Neural progenitor cell (in vitro differentiated cells): Measurements from ENCODE around the gene POLR2E.

Experiments
- EZH2 ChIP-seq: fragments of 200-600 bp; sonication (generic); IDR thresholded peaks from 2 replicates; pipeline ENCODE4 v1.6.1; 2017; ENCODE audit warnings: antibody characterized with exemption, mild to moderate bottlenecking, moderate library complexity
- EZH2phosphoT487 ChIP-seq: fragments of 200-600 bp; sonication (generic); IDR thresholded peaks from 2 replicates; pipeline ENCODE4 v1.6.1; 2017; ENCODE audit warnings: antibody characterized with exemption
- TF ChIP-seq, protein P1 (sequence below): fragments of 200-600 bp; sonication (generic); IDR thresholded peaks from 2 replicates; pipeline ENCODE4 v1.5.1; 2017; ENCODE audit warnings: antibody characterized with exemption, mild to moderate bottlenecking

DNA sequence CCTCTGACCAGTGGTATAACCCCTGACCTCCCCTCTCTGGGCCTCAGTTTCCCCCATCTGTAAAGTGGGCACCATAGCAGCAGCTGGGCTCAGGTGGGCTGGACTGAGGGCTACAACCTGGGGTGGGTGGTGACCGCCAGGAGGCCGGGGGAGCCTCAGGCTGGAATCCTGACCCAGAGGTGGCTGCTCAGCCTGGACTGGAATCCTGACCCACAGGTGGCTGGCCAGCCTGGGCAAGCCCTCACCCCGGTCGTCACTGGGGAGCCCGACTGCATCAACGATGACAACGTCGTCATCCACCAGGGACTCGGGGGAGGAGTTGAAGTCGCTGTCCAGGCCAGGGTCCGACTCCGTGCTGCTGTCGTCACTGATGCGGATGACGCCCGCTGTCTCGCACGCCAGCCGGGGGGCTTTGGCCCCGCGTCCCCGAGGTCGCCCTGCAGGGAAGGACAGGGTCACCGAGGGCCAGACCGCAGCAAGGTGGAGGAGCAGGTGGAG, 18.9 kb upstream of the POLR2E start:
- TF ChIP-seq, protein P1, sequence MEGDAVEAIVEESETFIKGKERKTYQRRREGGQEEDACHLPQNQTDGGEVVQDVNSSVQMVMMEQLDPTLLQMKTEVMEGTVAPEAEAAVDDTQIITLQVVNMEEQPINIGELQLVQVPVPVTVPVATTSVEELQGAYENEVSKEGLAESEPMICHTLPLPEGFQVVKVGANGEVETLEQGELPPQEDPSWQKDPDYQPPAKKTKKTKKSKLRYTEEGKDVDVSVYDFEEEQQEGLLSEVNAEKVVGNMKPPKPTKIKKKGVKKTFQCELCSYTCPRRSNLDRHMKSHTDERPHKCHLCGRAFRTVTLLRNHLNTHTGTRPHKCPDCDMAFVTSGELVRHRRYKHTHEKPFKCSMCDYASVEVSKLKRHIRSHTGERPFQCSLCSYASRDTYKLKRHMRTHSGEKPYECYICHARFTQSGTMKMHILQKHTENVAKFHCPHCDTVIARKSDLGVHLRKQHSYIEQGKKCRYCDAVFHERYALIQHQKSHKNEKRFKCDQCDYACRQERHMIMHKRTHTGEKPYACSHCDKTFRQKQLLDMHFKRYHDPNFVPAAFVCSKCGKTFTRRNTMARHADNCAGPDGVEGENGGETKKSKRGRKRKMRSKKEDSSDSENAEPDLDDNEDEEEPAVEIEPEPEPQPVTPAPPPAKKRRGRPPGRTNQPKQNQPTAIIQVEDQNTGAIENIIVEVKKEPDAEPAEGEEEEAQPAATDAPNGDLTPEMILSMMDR = no peak
- TF ChIP-seq EZH2phosphoT487 (no peak), EZH2 (no peak)
